Tibial nerve (tissue), 4 donors: Measurements from ENCODE around the gene CATSPER3. TPM values are rescaled to one million over a fixed set of nuclear protein-coding genes. Genes with fewer than 3 reads are reported as not detected.

Experiments
- DNase-seq, 2 donors: peaks; one replicate each; pipeline ENCODE4 v3.0.0-alpha.2; 2019; ENCODE audit warnings: low spot score in 2 of 2
- H3K27ac ChIP-seq, 4 donors: fragments of 200-600 bp; sonication (generic) in 3 of 4; one replicate each; pipeline ENCODE4 v1.5.1; 2017 to 2019; ENCODE audit warnings: mild to moderate bottlenecking in 1 of 4
- H3K27me3 ChIP-seq, 2 donors: fragments of 200-600 bp; sonication (generic) in 1 of 2; one replicate each; pipeline versions ENCODE4 v1.5.1 to v1.6.0; 2017 to 2019
- H3K36me3 ChIP-seq, 3 donors: fragments of 200-600 bp; sonication (generic); one replicate each; pipeline ENCODE4 v1.5.1; 2018 to 2019
- H3K4me1 ChIP-seq, 4 donors: fragments of 200-600 bp; sonication (generic) in 3 of 4; one replicate each; pipeline ENCODE4 v1.5.1; 2017 to 2019
- H3K4me3 ChIP-seq, 4 donors: fragments of 200-600 bp; sonication (generic) in 3 of 4; one replicate each; pipeline ENCODE4 v1.5.1; 2017 to 2019; ENCODE audit warnings: mild to moderate bottlenecking in 1 of 4, moderate library complexity in 1 of 4
- H3K9me3 ChIP-seq, 4 donors: fragments of 200-600 bp; sonication (generic) in 3 of 4; one replicate each; pipeline ENCODE4 v1.5.1; 2017 to 2019
- CTCF ChIP-seq, 5 experiments: fragments of 200-600 bp in 3 of 5; fragments of 450-650 bp in 2 of 5; sonication (generic) in 3 of 5; IDR thresholded peaks; one replicate each; pipeline ENCODE4 v1.5.1; 2016 to 2019; ENCODE audit warnings: antibody characterized with exemption in 5 of 5, mild to moderate bottlenecking in 3 of 5, moderate library complexity in 2 of 5
- EP300 ChIP-seq, 2 donors: sonication (generic); formaldehyde crosslinking; IDR thresholded peaks; one replicate each; pipeline ENCODE4 v1.6.1; 2017; ENCODE audit warnings: antibody characterized with exemption in 2 of 2, mild to moderate bottlenecking in 1 of 2
- POLR2A ChIP-seq, 2 donors: fragments of 450-650 bp; IDR thresholded peaks; one replicate each; pipeline ENCODE4 v1.6.1; 2017; ENCODE audit warnings: antibody characterized with exemption in 2 of 2, mild to moderate bottlenecking in 2 of 2, moderate library complexity in 2 of 2
- WGBS, 2 donors: methylation state at CpG; one replicate each; pipeline ENCODE4 v1.1.5; 2018; 5-methylcytosine and 5-hydroxymethylcytosine counted together
- total RNA-seq, 4 donors: library from RNA; depleted of rRNA; stranded (reverse); fragments of >200 nt; gene quantifications; one replicate each; pipeline ENCODE4 v1.1.0, GENCODE V29; 2016

CATSPER3 gene
- total RNA-seq, 4 donors from 2014 or later = 0.90 to 1.3 TPM; not detected in 2

GRCh38 chr5:134969166-134969565, 1.5 kb downstream of the CATSPER3 start:
- peaks cover 0 to 43% (median 0%) of the 10 kb centered on the region in 3 donors for H3K36me3 ChIP-seq
- H3K27me3 ChIP-seq = no peaks in the 10 kb centered on the region
- no peak overlapping the region for H3K4me3 ChIP-seq
- no peak overlapping the region for H3K27ac ChIP-seq
- no peak for DNase-seq
- TF ChIP-seq POLR2A (IDR thresholded peaks at IDR 0.05) = no peak
- no peak for TF ChIP-seq CTCF (IDR thresholded peaks at IDR 0.05)
- no peak for TF ChIP-seq EP300 (IDR thresholded peaks at IDR 0.05)
- H3K4me1 ChIP-seq = no peaks in the 10 kb centered on the region
- no peaks in the 10 kb centered on the region for H3K9me3 ChIP-seq

GRCh38 chr5:134975078-134975715, 7.5 kb downstream of the CATSPER3 start:
- Histone ChIP-seq H3K9me3 (peaks cover 0 to 43% (median 0%) of the 10 kb centered on the region in 4 donors), H3K4me3 (no peak overlapping the region), H3K4me1 (no peaks in the 10 kb centered on the region), H3K27ac (no peak overlapping the region), H3K27me3 (no peaks in the 10 kb centered on the region), H3K36me3 (peaks cover 0 to 42% (median 0%) of the 10 kb centered on the region in 3 donors)
- DNase-seq = no peak
- TF ChIP-seq CTCF (IDR thresholded peaks at IDR 0.05) = no peak
- TF ChIP-seq POLR2A (IDR thresholded peaks at IDR 0.05) = no peak
- TF ChIP-seq EP300 (IDR thresholded peaks at IDR 0.05) = no peak
- WGBS, 2 donors = 42 to 51% methylated on average over 2 of the region's 2 CpGs

GRCh38 chr5:134975843-134976242, 8.1 kb downstream of the CATSPER3 start:
- DNase-seq = no peak
- no peaks in the 10 kb centered on the region for H3K4me1 ChIP-seq
- H3K27ac ChIP-seq = no peak overlapping the region
- H3K27me3 ChIP-seq = no peaks in the 10 kb centered on the region
- H3K36me3 ChIP-seq = peaks cover 0 to 39% (median 0%) of the 10 kb centered on the region in 3 donors
- TF ChIP-seq POLR2A (IDR thresholded peaks at IDR 0.05) (no peak), EP300 (IDR thresholded peaks at IDR 0.05) (no peak), CTCF (IDR thresholded peaks at IDR 0.05) (no peak)
- no peak overlapping the region for H3K4me3 ChIP-seq
- peaks cover 0 to 45% (median 0%) of the 10 kb centered on the region in 4 donors for H3K9me3 ChIP-seq

GRCh38 chr5:134976841-134977240, 9.1 kb downstream of the CATSPER3 start:
- 91 to 94% methylated on average over 1 of the region's 1 CpG for WGBS, 2 donors
- TF ChIP-seq POLR2A (IDR thresholded peaks at IDR 0.05) (no peak), EP300 (IDR thresholded peaks at IDR 0.05) (no peak), CTCF (IDR thresholded peaks at IDR 0.05) (no peak)
- Histone ChIP-seq H3K9me3 (peaks cover 0 to 55% (median 2%) of the 10 kb centered on the region in 4 donors), H3K36me3 (peaks cover 0 to 33% (median 0%) of the 10 kb centered on the region in 3 donors), H3K4me3 (no peak overlapping the region), H3K27me3 (no peaks in the 10 kb centered on the region), H3K27ac (no peak overlapping the region), H3K4me1 (no peaks in the 10 kb centered on the region)
- no peak for DNase-seq

GRCh38 chr5:134979416-134979815, 11.7 kb downstream of the CATSPER3 start:
- no peaks in the 10 kb centered on the region for H3K27me3 ChIP-seq
- no peaks in the 10 kb centered on the region for H3K4me1 ChIP-seq
- peaks cover 0 to 29% (median 0%) of the 10 kb centered on the region in 3 donors for H3K36me3 ChIP-seq
- no peak overlapping the region for H3K4me3 ChIP-seq
- DNase-seq = no peak
- peaks cover 0 to 78% (median 12%) of the 10 kb centered on the region in 4 donors for H3K9me3 ChIP-seq
- TF ChIP-seq EP300 (IDR thresholded peaks at IDR 0.05) (no peak), POLR2A (IDR thresholded peaks at IDR 0.05) (no peak), CTCF (IDR thresholded peaks at IDR 0.05) (no peak)
- 93 to 94% methylated on average over 3 of the region's 3 CpGs for WGBS, 2 donors
- H3K27ac ChIP-seq = no peak overlapping the region
